Neural crest cell (in vitro differentiated cells): ENCODE results near the gene EBP. TPM values are rescaled to one million over a fixed set of nuclear protein-coding genes. Genes with fewer than 3 reads are reported as not detected.
"Not testable (repeated sequence)": the region's sequence is repeated elsewhere in the genome, so short reads cannot be mapped to it uniquely, and the experiment has no call there.

Experiments
- DNase-seq: peaks from one replicate; pipeline ENCODE4 v3.0.0; 2021; ENCODE audit warnings: low read depth, mixed read lengths, low spot score
- H3K27ac Mint-ChIP-seq: one replicate; pipeline ENCODE4 v1.8.0; 2021; ENCODE audit warnings: mild to moderate bottlenecking, mixed read lengths; ENCODE audit not compliant: unreplicated experiment
- H3K27me3 Mint-ChIP-seq: 2 replicates; pipeline ENCODE4 v1.8.0; 2021; ENCODE audit warnings: low read depth, mild to moderate bottlenecking, mixed read lengths
- H3K36me3 Mint-ChIP-seq: 2 replicates; pipeline ENCODE4 v1.8.0; 2021; ENCODE audit warnings: low read depth, mild to moderate bottlenecking, mixed read lengths
- H3K4me1 Mint-ChIP-seq: 2 replicates; pipeline ENCODE4 v1.8.0; 2021; ENCODE audit warnings: mixed read lengths
- H3K4me3 Mint-ChIP-seq: one replicate; pipeline ENCODE4 v1.8.0; 2021; ENCODE audit warnings: mild to moderate bottlenecking, mixed read lengths
- H3K9me3 Mint-ChIP-seq: 2 replicates; pipeline ENCODE4 v1.8.0; 2021; ENCODE audit warnings: mixed read lengths
- CTCF ChIP-seq: fragments of 200-600 bp; sonication (generic); conservative IDR thresholded peaks from 2 replicates; pipeline ENCODE4 v1.5.0; 2021; ENCODE audit warnings: antibody characterized with exemption, mild to moderate bottlenecking
- total RNA-seq: library from RNA; stranded (reverse); gene quantifications from 2 replicates; pipeline ENCODE4 v1.2.1, GENCODE V29; 2021

Gene EBP
- total RNA-seq, 1 donor from 2014 or later: 168 TPM

DNA sequence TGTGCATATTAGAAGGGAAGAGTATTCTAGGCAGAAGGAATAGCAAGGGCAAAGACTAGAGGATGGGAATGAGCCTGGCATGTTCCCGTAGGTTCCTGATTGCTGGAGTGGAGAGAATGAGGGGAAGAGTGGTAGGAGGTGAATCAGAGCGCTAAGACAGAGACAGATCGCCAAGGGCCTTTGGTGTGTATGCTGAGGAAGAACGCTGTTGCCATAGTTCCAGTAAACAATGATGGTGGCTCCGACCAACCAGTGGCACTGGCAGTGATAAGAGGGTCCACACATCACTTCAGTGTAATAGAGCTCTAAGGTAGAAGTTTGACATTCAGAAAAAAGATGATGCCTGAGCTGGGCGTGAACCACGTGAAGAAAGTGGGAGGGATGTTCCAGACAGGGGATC is 18.9 kb downstream of the EBP start:
- no peak for DNase-seq
- Mint-ChIP-seq H3K36me3 (peaks cover 3% of the 10 kb centered on the region), H3K4me3 (peak overlapping the region; percentile 93), H3K27me3 (no peaks in the 10 kb centered on the region), H3K27ac (no peak overlapping the region), H3K9me3 (no peaks in the 10 kb centered on the region), H3K4me1 (peaks cover 7% of the 10 kb centered on the region)
- no peak for TF ChIP-seq CTCF

- Mint-ChIP-seq H3K27ac (no peak overlapping the region), H3K27me3 (no peaks in the 10 kb centered on the region), H3K4me3 (peak overlapping the region; percentile 18), H3K4me1 (peaks cover 7% of the 10 kb centered on the region), H3K9me3 (no peaks in the 10 kb centered on the region), H3K36me3 (peaks cover 3% of the 10 kb centered on the region)
- TF ChIP-seq CTCF: no peak
- no peak for DNase-seq
Observed at GRCh38 chrX:48541140-48541814, 19.7 kb downstream of the EBP start.

GRCh38 chrX:48548871-48549270 is 27.3 kb downstream of the EBP start:
- H3K4me3 Mint-ChIP-seq: no peak overlapping the region
- no peak for DNase-seq
- H3K27ac Mint-ChIP-seq: no peak overlapping the region
- H3K27me3 Mint-ChIP-seq: no peaks in the 10 kb centered on the region
- TF ChIP-seq CTCF: no peak
- peaks cover under 1% of the 10 kb centered on the region for H3K36me3 Mint-ChIP-seq
- no peaks in the 10 kb centered on the region for H3K4me1 Mint-ChIP-seq
- no peaks in the 10 kb centered on the region for H3K9me3 Mint-ChIP-seq

DNA sequence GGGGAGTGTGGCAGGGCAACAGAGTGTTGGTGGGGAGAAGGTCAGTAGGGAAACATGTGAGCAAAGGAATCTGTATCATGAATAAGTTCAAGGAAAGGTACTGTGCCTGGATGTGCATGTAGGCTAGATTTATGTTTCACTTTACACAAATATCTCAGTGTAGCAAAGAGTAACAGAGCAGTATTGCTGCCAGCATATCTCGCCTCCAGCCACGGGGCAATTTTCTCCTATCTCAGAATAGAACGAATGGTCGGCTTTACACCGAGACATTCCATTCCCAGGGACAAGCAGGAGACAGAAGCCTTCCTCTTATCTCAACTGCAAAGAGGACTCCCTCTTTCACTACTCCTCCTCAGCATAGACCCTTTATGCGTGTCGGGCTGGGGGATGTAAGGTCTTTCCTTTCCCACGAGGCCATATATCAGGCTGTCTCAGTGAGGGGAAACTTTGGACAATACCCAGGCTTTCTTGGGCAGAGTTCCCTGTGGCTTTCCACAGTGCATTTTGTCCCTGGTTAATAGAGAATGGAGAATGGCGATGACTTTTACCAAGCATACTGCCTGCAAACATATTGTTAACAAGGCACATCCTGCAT is 34.2 kb downstream of the EBP start:
- H3K36me3 Mint-ChIP-seq, H3K4me1 Mint-ChIP-seq, DNase-seq, H3K27me3 Mint-ChIP-seq, H3K9me3 Mint-ChIP-seq, H3K4me3 Mint-ChIP-seq: not testable (repeated sequence)
- H3K27ac Mint-ChIP-seq: peak overlapping the region; percentile 19

- H3K27me3 Mint-ChIP-seq: no peaks in the 10 kb centered on the region
- H3K4me3 Mint-ChIP-seq: no peak overlapping the region
- DNase-seq: no peak
- no peak overlapping the region for H3K27ac Mint-ChIP-seq
- no peak for TF ChIP-seq CTCF
- H3K4me1 Mint-ChIP-seq: no peaks in the 10 kb centered on the region
- H3K9me3 Mint-ChIP-seq: no peaks in the 10 kb centered on the region
- H3K36me3 Mint-ChIP-seq: peaks cover 6% of the 10 kb centered on the region
Observed at GRCh38 chrX:48558271-48558670, 36.7 kb downstream of the EBP start.

DNA sequence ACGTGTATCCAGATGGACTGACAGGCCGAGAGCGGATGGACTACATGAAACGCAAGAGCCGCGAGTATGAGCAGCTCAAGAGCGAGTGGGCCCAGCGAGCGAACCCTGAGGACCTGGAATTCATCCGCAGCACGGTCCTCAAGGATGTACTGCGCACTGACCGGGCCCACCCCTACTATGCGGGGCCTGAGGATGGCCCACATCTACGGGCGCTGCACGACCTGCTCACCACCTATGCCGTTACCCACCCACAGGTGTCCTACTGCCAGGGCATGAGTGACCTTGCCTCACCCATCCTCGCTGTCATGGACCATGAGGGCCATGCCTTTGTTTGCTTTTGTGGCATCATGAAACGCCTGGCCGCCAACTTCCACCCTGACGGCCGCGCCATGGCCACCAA is 38.0 kb downstream of the EBP start:
- H3K4me3 Mint-ChIP-seq: no peak overlapping the region
- DNase-seq: no peak
- TF ChIP-seq CTCF: no peak
- H3K4me1 Mint-ChIP-seq: no peaks in the 10 kb centered on the region
- peaks cover 6% of the 10 kb centered on the region for H3K36me3 Mint-ChIP-seq
- no peaks in the 10 kb centered on the region for H3K27me3 Mint-ChIP-seq
- no peaks in the 10 kb centered on the region for H3K9me3 Mint-ChIP-seq
- no peak overlapping the region for H3K27ac Mint-ChIP-seq
